H54 (cell line): ENCODE measurements around the gene SLC22A14.

Source experiments
- DNase-seq: peaks from one replicate; pipeline ENCODE4 v3.0.0; 2011; ENCODE audit warnings: low spot score, mixed read lengths; ENCODE audit not compliant: insufficient read length
- FAIRE-seq: peaks from 3 replicates; lab custom pipeline; 2011; peaks lifted over from hg19 to GRCh38; lab: Jason Lieb, UNC
- POLR2A ChIP-seq: IDR thresholded peaks from 2 replicates; pipeline ENCODE4 v1.6.1; 2011; ENCODE audit warnings: low read depth, mild to moderate bottlenecking, low read length

SLC22A14 gene

DNA sequence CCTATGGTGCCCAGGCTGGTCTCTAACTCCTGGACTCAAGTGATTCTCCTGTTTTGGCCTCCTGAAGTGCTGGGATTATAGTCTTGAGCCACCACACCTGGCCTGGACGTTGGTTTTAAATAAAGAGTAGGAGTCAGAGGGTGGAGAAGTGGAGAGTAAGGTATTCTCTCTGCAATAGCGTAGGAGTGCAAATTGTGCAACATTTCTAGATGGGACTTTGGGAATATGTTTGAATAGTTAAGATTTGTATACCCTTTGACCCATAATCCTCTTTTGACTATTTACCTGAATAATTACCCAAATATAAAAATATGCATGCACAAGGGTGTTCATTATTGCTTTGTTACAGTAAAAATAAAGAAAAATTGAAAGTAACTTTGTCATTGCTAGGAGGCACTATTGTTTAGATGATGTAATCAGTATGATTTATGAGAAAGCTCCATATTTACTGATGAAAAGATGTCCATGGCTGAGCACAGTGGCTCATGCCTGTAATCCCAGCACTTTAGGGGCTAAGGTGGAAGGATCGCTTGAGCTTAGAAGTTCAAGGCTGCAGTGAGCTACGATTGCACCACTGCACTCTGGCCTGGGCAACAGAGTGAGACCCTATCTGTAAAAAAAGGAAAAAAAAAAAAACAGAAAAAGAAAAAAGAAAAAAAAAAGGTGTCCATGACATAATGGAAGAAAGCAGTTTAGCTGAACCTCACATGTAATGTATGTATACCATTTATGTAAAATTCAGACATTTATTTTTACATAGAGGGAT, 49.3 kb downstream of the SLC22A14 start:
- no peak for FAIRE-seq
- no peak for DNase-seq
- no peak for TF ChIP-seq POLR2A

DNA sequence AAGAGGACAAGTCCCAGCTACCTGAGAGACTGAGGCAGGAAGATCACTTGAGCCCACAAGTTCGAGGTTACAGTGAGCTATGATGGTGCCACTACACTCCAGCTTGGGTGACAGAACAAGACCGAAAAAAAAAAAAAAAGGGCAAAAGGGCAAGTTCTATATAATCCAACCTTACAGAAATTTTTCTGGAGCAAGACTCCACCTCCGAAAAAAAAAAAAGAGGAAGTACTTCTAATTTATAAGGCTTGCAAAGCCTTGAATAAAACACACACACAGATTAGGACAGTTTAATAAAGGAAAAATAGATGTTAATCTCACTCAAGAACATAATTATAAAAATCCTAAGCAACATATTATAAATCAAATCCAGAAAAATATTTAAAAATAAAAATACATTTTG, 50.1 kb downstream of the SLC22A14 start:
- DNase-seq (no peak), FAIRE-seq (no peak)
- no peak for TF ChIP-seq POLR2A

DNA sequence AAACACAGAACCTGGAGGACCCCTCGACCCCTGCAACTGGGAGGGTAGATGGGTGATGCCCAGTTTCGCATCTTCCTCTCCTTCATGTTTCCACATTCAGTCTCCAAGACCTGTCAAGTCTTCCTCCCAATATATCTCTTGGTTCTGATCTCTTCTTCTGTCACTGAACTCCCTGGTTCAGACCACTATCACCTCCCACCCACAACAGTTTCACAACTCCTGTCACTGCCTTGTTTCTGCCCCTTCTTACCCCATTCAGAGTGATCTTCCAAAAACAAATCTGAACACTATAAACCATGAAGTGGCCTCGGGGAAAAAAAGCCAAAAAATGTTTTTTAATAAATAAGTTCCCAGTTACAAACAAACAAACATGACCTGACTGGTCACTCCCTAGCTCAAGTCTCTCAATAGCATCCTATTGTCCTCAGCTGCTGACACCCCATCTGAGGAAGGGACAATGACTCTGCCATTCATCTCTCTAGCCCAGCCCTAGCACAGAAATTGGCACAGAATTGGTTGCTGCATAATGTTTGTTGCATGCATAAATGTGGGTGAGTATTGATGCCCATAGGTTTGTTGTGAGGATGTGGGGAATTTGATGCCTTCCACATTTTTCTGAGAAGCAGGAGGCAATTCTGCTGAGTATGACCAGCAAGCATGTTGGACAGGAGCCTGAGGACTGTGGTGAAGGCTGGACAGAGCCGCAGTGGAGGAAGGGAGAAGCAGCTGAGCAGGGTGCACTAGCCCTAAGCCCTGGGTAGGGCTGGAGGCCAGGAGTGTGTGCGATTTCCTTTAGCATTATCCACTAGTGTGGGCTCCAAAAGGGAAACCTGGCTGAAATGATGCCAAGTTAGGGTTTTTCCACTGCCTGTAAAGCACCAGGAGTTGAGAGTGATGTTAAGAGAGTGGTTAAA, 52.3 kb downstream of the SLC22A14 start:
- FAIRE-seq (peak; percentile 73), DNase-seq (no peak)
- no peak for TF ChIP-seq POLR2A

- no peak for TF ChIP-seq POLR2A
- DNase-seq, result no peak
- FAIRE-seq, result no peak
Measured at GRCh38 chr3:38335263-38335662, 53.2 kb downstream of the SLC22A14 start.

DNA sequence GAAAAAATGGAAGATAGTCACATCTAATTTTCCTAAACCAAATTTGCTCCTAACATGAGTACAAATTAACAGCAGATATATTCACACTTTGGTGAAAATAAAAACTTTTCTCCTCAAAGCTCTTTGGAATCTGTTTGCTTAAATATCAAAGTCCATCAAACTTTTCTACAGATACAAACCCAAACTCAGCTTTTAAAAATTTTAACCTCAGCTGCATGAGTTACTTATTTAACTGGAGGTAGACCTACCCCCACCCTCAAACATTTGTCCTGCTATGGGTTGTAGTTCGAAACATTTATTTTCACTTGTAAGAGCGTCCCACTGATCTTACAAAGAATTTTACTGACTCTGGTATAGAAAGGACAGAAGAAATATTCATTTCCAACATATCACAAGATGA, 55.6 kb downstream of the SLC22A14 start:
- no peak for TF ChIP-seq POLR2A
- DNase-seq (no peak), FAIRE-seq (no peak)

- FAIRE-seq (no peak), DNase-seq (no peak)
- TF ChIP-seq POLR2A, result no peak
Measured at GRCh38 chr3:38343797-38344594, 61.9 kb downstream of the SLC22A14 start.

- no peak for FAIRE-seq
- no peak for TF ChIP-seq POLR2A
- no peak for DNase-seq
Measured at GRCh38 chr3:38345879-38346586, 63.9 kb downstream of the SLC22A14 start.

- DNase-seq, result peak; percentile 91
- no peak for FAIRE-seq
- peak; percentile 84 for TF ChIP-seq POLR2A
Measured at GRCh38 chr3:38346587-38347410, 64.7 kb downstream of the SLC22A14 start, which contains the start of gene XYLB. Gene XYLB, plus strand, starts transcription at chr3:38346785. Its CDS starts 84 bp downstream, at chr3:38346869.

DNA sequence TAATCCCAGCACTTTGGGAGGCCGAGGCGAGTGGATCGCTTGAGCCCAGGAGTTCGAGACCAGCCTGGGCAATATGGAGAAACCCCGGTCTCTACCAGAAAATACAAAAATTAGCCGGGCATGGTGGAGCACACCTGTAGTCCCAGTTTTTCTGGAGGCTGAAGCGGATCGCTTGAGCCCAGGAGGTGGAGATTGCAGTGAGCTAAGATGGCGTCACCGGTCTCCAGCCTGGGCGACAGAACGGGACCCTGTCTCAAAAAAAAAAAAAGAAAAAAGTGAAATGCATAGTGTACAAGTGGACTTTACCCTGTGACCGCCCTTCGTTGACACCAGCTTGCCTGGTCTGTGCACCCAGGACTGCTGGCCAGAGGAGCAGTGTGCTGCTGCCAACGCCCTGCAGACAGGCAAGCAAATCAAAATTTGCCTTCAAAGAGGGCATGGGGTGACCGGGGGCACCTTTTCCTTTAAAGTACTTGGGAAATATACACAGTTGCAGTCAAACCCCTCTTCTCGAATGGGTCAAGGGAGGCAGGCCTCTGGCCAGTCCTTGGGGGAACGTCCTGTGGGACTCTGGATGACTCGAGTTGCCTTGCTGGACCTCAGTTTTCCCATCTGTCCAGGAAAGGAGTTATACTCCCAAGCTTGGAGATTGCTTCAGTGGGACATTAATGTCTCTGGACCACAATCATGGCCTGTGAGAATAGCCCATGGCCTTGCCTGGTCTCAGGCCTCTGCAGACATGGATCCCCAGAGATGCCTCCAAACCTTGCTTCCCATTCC, 65.5 kb downstream of the SLC22A14 start:
- no peak for TF ChIP-seq POLR2A
- no peak for FAIRE-seq

DNA sequence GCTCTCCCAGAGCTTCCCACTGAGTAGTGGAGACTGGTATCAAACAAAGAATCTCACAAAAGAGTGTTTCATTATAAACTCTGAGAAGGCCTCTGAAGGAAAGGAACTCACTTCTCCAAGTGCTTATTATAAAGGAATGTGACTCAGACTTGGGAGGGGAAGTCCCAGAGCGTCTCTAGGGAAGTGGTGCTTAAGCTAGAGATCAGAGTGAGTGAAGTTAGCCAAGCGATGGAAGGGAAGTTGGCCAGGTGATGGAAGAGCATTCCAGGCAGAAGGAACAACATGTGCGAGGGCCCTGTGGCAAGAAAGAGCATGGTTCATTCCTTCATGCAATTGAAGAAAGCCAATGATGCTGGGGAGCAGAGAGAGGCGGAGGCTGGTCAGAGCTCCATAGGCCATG, 66.8 kb downstream of the SLC22A14 start:
- DNase-seq (peak; percentile 30), FAIRE-seq (no peak)
- TF ChIP-seq POLR2A, result no peak

More for the DNA sequence above, 65.5 kb downstream of the SLC22A14 start:
- no peak for DNase-seq

- FAIRE-seq (no peak), DNase-seq (no peak)
- TF ChIP-seq POLR2A, result no peak
Measured at GRCh38 chr3:38349684-38350359, 67.7 kb downstream of the SLC22A14 start.
